ENCODE measurements around the gene SORCS2.

SORCS2 gene

GRCh38 chr4:7687796-7688195 is 495.5 kb downstream of the SORCS2 start:
- DNase-seq: no peak

- no peak for DNase-seq
Observed at GRCh38 chr4:7689773-7690693, 497.7 kb downstream of the SORCS2 start.

GRCh38 chr4:7691061-7691460 is 498.7 kb downstream of the SORCS2 start:
- no peak for DNase-seq

GRCh38 chr4:7691982-7692381 is 499.6 kb downstream of the SORCS2 start:
- DNase-seq: no peak

GRCh38 chr4:7692451-7693236 is 500.3 kb downstream of the SORCS2 start:
- DNase-seq: no peak

GRCh38 chr4:7693237-7693608 is 500.9 kb downstream of the SORCS2 start:
- DNase-seq: no peak

- no peak for DNase-seq
Observed at GRCh38 chr4:7693711-7694110, 501.4 kb downstream of the SORCS2 start.

GRCh38 chr4:7694324-7694723 is 502.0 kb downstream of the SORCS2 start:
- no peak for DNase-seq

GRCh38 chr4:7697343-7697742 is 505.0 kb downstream of the SORCS2 start:
- peak in 1 of 2 experiments; percentile 2 for DNase-seq

GRCh38 chr4:7697821-7698220 is 505.5 kb downstream of the SORCS2 start:
- DNase-seq: no peak

- no peak for DNase-seq
Observed at GRCh38 chr4:7698584-7698983, 506.2 kb downstream of the SORCS2 start.

- no peak for DNase-seq
Observed at GRCh38 chr4:7699031-7699430, 506.7 kb downstream of the SORCS2 start.

GRCh38 chr4:7699825-7700224 is 507.5 kb downstream of the SORCS2 start:
- DNase-seq: no peak

- DNase-seq: no peak
Observed at GRCh38 chr4:7700665-7701064, 508.3 kb downstream of the SORCS2 start.

GRCh38 chr4:7701866-7702649 is 509.7 kb downstream of the SORCS2 start:
- no peak for DNase-seq

- DNase-seq: no peak
Observed at GRCh38 chr4:7703688-7704087, 511.4 kb downstream of the SORCS2 start.

GRCh38 chr4:7704091-7704490 is 511.8 kb downstream of the SORCS2 start:
- DNase-seq: no peak

GRCh38 chr4:7704625-7705024 is 512.3 kb downstream of the SORCS2 start:
- DNase-seq: no peak

GRCh38 chr4:7705062-7705461 is 512.7 kb downstream of the SORCS2 start:
- DNase-seq: no peak

- no peak for DNase-seq
Observed at GRCh38 chr4:7705593-7705992, 513.3 kb downstream of the SORCS2 start.

GRCh38 chr4:7708238-7708637 is 515.9 kb downstream of the SORCS2 start:
- no peak for DNase-seq

- DNase-seq: no peak
Observed at GRCh38 chr4:7708981-7709380, 516.6 kb downstream of the SORCS2 start.

- no peak for DNase-seq
Observed at GRCh38 chr4:7709431-7709830, 517.1 kb downstream of the SORCS2 start.
